Tibial nerve (tissue), 4 donors: Measurements from ENCODE around the gene KCTD16.

ENCODE experiments used
- EP300 ChIP-seq, 2 donors: sonication (generic); formaldehyde crosslinking; IDR thresholded peaks; one replicate each; pipeline ENCODE4 v1.6.1; 2017; ENCODE audit warnings: antibody characterized with exemption in 2 of 2, mild to moderate bottlenecking in 1 of 2
- POLR2A ChIP-seq, 2 donors: fragments of 450-650 bp; IDR thresholded peaks; one replicate each; pipeline ENCODE4 v1.6.1; 2017; ENCODE audit warnings: antibody characterized with exemption in 2 of 2, mild to moderate bottlenecking in 2 of 2, moderate library complexity in 2 of 2
- TF ChIP-seq, protein P1 (sequence below), 5 experiments: fragments of 200-600 bp in 3 of 5; fragments of 450-650 bp in 2 of 5; sonication (generic) in 3 of 5; IDR thresholded peaks; one replicate each; pipeline ENCODE4 v1.5.1; 2016 to 2019; ENCODE audit warnings: antibody characterized with exemption in 5 of 5, mild to moderate bottlenecking in 3 of 5, moderate library complexity in 2 of 5

- TF ChIP-seq, protein P1, sequence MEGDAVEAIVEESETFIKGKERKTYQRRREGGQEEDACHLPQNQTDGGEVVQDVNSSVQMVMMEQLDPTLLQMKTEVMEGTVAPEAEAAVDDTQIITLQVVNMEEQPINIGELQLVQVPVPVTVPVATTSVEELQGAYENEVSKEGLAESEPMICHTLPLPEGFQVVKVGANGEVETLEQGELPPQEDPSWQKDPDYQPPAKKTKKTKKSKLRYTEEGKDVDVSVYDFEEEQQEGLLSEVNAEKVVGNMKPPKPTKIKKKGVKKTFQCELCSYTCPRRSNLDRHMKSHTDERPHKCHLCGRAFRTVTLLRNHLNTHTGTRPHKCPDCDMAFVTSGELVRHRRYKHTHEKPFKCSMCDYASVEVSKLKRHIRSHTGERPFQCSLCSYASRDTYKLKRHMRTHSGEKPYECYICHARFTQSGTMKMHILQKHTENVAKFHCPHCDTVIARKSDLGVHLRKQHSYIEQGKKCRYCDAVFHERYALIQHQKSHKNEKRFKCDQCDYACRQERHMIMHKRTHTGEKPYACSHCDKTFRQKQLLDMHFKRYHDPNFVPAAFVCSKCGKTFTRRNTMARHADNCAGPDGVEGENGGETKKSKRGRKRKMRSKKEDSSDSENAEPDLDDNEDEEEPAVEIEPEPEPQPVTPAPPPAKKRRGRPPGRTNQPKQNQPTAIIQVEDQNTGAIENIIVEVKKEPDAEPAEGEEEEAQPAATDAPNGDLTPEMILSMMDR (IDR thresholded peaks at IDR 0.05): no peak
- TF ChIP-seq POLR2A (IDR thresholded peaks at IDR 0.05): no peak
- TF ChIP-seq EP300 (IDR thresholded peaks at IDR 0.05): no peak
These were observed 44.0 kb upstream of the KCTD16 start for GRCh38 chr5:144126707-144127106.
